B cell (primary cell): ENCODE results near the gene CPNE1.

Experiments used
- EZH2 ChIP-seq: IDR thresholded peaks from 2 replicates; pipeline ENCODE4 v1.6.1; 2012; ENCODE audit warnings: borderline replicate concordance, low read depth, mild to moderate bottlenecking, moderate library complexity, low read length; ENCODE audit not compliant: insufficient read depth, poor library complexity, severe bottlenecking
- TF ChIP-seq, protein P1 (sequence below): fragments of 200-600 bp; IDR thresholded peaks from one replicate; pipeline ENCODE4 v1.8.0; 2022; ENCODE audit warnings: antibody characterized with exemption, mild to moderate bottlenecking

DNA sequence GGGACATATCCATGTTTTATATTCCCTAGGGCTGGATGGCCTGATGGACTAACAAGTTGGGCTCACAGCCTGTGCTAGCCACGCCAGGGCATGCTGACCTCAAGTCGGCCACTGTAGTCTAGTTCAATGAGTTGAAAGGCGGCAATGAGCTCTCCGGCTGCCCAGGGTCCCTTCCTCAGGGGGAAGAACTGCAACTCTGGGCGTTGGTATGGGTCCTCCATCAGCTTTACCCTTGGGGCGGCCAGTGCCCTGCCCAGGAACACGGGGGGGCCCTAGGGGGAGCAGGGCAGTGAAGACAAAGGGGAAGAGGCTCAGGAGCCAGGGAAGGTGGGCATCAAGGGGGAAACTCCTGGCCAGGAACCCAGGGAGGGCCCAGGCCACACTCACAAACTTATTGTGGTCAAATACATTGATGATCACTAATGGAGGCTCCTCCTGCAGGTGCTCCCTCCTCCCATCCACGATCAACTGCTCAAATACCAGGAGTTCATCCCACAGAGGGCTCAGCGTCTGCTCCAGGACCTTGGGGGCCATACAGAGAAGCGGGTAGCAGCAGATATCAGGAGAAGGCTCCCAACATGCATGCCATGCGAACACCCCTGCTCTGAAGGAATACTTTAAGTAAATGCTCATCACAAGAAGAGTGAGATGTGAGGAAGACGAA lies 81.8 kb downstream of the CPNE1 start:
- TF ChIP-seq, protein P1, sequence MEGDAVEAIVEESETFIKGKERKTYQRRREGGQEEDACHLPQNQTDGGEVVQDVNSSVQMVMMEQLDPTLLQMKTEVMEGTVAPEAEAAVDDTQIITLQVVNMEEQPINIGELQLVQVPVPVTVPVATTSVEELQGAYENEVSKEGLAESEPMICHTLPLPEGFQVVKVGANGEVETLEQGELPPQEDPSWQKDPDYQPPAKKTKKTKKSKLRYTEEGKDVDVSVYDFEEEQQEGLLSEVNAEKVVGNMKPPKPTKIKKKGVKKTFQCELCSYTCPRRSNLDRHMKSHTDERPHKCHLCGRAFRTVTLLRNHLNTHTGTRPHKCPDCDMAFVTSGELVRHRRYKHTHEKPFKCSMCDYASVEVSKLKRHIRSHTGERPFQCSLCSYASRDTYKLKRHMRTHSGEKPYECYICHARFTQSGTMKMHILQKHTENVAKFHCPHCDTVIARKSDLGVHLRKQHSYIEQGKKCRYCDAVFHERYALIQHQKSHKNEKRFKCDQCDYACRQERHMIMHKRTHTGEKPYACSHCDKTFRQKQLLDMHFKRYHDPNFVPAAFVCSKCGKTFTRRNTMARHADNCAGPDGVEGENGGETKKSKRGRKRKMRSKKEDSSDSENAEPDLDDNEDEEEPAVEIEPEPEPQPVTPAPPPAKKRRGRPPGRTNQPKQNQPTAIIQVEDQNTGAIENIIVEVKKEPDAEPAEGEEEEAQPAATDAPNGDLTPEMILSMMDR, result no peak
- no peak for TF ChIP-seq EZH2
